ENCODE results near the gene CDH13. TPM values are rescaled to one million over a fixed set of nuclear protein-coding genes. Genes with fewer than 3 reads are reported as not detected.

The CDH13 gene
- total and polyA plus RNA-seq, 2 experiments from 2014 or later: 1.6 to 4.4 TPM

- Mint-ChIP-seq H3K27ac (no peak overlapping the region), H3K36me3 (ENCODE audit: low read depth) (no peaks in the 10 kb centered on the region), H3K9me3 (no peaks in the 10 kb centered on the region), H3K4me3 (no peak overlapping the region), H3K27me3 (ENCODE audit: insufficient read depth, low read depth, poor library complexity) (peaks cover 8% of the 10 kb centered on the region), H3K4me1 (peaks cover 2% of the 10 kb centered on the region; the same call in 2 of the 3 replicates)
- no peaks in the 10 kb centered on the region for H3F3A ChIP-seq (replicated peaks; ENCODE audit: low read depth)
- no peaks in the 10 kb centered on the region for H3K27me3 ChIP-seq (ENCODE audit: insufficient read depth)
- H3K79me2 ChIP-seq (replicated peaks; ENCODE audit: insufficient read depth): no peaks in the 10 kb centered on the region
- H3K36me3 ChIP-seq (ENCODE audit: insufficient read depth): no peaks in the 10 kb centered on the region
- no peak overlapping the region for H2AFZ ChIP-seq
- DNase-seq (ENCODE audit: low spot score): no peak
- H3K4me2 ChIP-seq: no peak overlapping the region
- no peak for ATAC-seq
- no peak overlapping the region for H3K27ac ChIP-seq (ENCODE audit: low read depth)
- no peaks in the 10 kb centered on the region; the same call in 1 of the 2 replicates for H3K9me2 ChIP-seq (ENCODE audit: insufficient read depth)
- no peak overlapping the region for H3K4me3 ChIP-seq
- H4K20me1 ChIP-seq (replicated peaks; ENCODE audit: insufficient read depth): no peaks in the 10 kb centered on the region
- TF ChIP-seq NANOG (IDR thresholded peaks at IDR 0.05; ENCODE audit: borderline replicate concordance) (no peak), CTCF (conservative IDR thresholded peaks at IDR 0.05; ENCODE audit: low read depth in 2 of 2) (no peak), CREB1 (CRISPR knock-in tag; IDR thresholded peaks at IDR 0.05; ENCODE audit: low read depth) (no peak), ZNF462 (CRISPR knock-in tag; IDR thresholded peaks at IDR 0.05) (no peak), EZH2phosphoT487 (IDR thresholded peaks at IDR 0.05; ENCODE audit: unreplicated experiment) (no peak), EZH2 (IDR thresholded peaks at IDR 0.05; ENCODE audit: low read depth, unreplicated experiment) (no peak), REST (IDR thresholded peaks at IDR 0.05; ENCODE audit: unreplicated experiment) (no peak), ZNF114 (CRISPR knock-in tag; IDR thresholded peaks at IDR 0.05) (no peak), ZNF331 (CRISPR knock-in tag; IDR thresholded peaks at IDR 0.05; ENCODE audit: low read depth) (no peak), ETS1 (IDR thresholded peaks at IDR 0.05) (no peak), POLR2AphosphoS5 (IDR thresholded peaks at IDR 0.05; ENCODE audit: low read depth) (no peak), STAT1 (IDR thresholded peaks at IDR 0.05; ENCODE audit: unreplicated experiment) (no peak), JUNB (IDR thresholded peaks at IDR 0.05; ENCODE audit: unreplicated experiment) (no peak)
- H3K4me1 ChIP-seq (ENCODE audit: insufficient read depth): peaks cover 5% of the 10 kb centered on the region; the same call in 1 of the 2 replicates
Observed at GRCh38 chr16:83722456-83723183, 1095.9 kb downstream of the CDH13 start.

Data from GM23338 (cell line).